HepG2 (cell line): ENCODE measurements around the gene MORC3. TPM values are rescaled to one million over a fixed set of nuclear protein-coding genes. Genes with fewer than 3 reads are reported as not detected.

ENCODE experiments used
- BHLHE40 ChIP-seq: IDR thresholded peaks from 2 replicates; pipeline ENCODE4 v1.6.1; 2011; ENCODE audit warnings: low read length, improper control_type of control experiment
- CSRNP1 ChIP-seq: sonication (generic); formaldehyde crosslinking; IDR thresholded peaks from 2 replicates; pipeline ENCODE4 v1.8.1; 2023; ENCODE audit warnings: mild to moderate bottlenecking, missing genetic modification reagents
- DRAP1 ChIP-seq: IDR thresholded peaks from 2 replicates; pipeline ENCODE4 v1.6.1; 2016; ENCODE audit warnings: missing genetic modification reagents, missing compliant biosample characterization
- ELF1 ChIP-seq: sonication (generic); formaldehyde crosslinking; IDR thresholded peaks from 2 replicates; pipeline ENCODE4 v1.4.0; 2020; ENCODE audit warnings: missing genetic modification reagents
- ERF ChIP-seq: IDR thresholded peaks from 2 replicates; pipeline ENCODE4 v1.6.1; 2018; ENCODE audit warnings: missing biosample characterization, missing genetic modification reagents
- KAT2B ChIP-seq: fragments of 150-350 bp; IDR thresholded peaks from 2 replicates; pipeline ENCODE4 v1.6.1; 2014; ENCODE audit warnings: low read depth, low read length, borderline replicate concordance
- KDM5B ChIP-seq: sonication (generic); formaldehyde crosslinking; IDR thresholded peaks from 2 replicates; pipeline ENCODE4 v1.4.0; 2020; ENCODE audit warnings: missing genetic modification reagents, mild to moderate bottlenecking, borderline replicate concordance
- MTA1 ChIP-seq: sonication (generic); formaldehyde crosslinking; IDR thresholded peaks from 2 replicates; pipeline ENCODE4 v1.4.0; 2020; ENCODE audit warnings: missing genetic modification reagents, mild to moderate bottlenecking, borderline replicate concordance
- MYC ChIP-seq: sonication (generic); formaldehyde crosslinking; IDR thresholded peaks from 2 replicates; pipeline ENCODE4 v1.9.0; 2021; ENCODE audit warnings: missing genetic modification reagents, borderline replicate concordance
- NFRKB ChIP-seq: fragments of 450-650 bp; IDR thresholded peaks from 2 replicates; pipeline ENCODE4 v1.6.1; 2017
- NR0B2 ChIP-seq: sonication (generic); formaldehyde crosslinking; IDR thresholded peaks from 2 replicates; pipeline ENCODE4 v1.4.0; 2020; ENCODE audit warnings: mild to moderate bottlenecking, missing genetic modification reagents
- RORA ChIP-seq: sonication (generic); formaldehyde crosslinking; IDR thresholded peaks from 2 replicates; pipeline ENCODE4 v1.5.0; 2020; ENCODE audit warnings: mild to moderate bottlenecking, missing genetic modification reagents, moderate library complexity
- SIX4 ChIP-seq: sonication (generic); formaldehyde crosslinking; IDR thresholded peaks from 2 replicates; pipeline ENCODE4 v1.4.0; 2020; ENCODE audit warnings: missing genetic modification reagents
- SP2 ChIP-seq: sonication (generic); formaldehyde crosslinking; IDR thresholded peaks from 2 replicates; pipeline ENCODE4 v1.5.1; 2020; ENCODE audit warnings: mild to moderate bottlenecking, missing genetic modification reagents
- SRY ChIP-seq: sonication (generic); formaldehyde crosslinking; IDR thresholded peaks from 2 replicates; pipeline ENCODE4 v1.8.0; 2022; ENCODE audit warnings: mild to moderate bottlenecking, missing genetic modification reagents
- YY1 ChIP-seq: IDR thresholded peaks from 2 replicates; pipeline ENCODE4 v1.6.1; 2011; ENCODE audit warnings: low read length, low read depth, moderate library complexity, mild to moderate bottlenecking; ENCODE audit not compliant: insufficient read depth, insufficient replicate concordance
- ZNF224 ChIP-seq: sonication (generic); formaldehyde crosslinking; IDR thresholded peaks from 2 replicates; pipeline ENCODE4 v1.5.0; 2020; ENCODE audit warnings: mild to moderate bottlenecking, missing genetic modification reagents
- ZNF30 ChIP-seq: sonication (generic); formaldehyde crosslinking; IDR thresholded peaks from 2 replicates; pipeline ENCODE4 v1.5.0; 2020; ENCODE audit warnings: mild to moderate bottlenecking, missing genetic modification reagents
- ZNF773 ChIP-seq: sonication (generic); formaldehyde crosslinking; IDR thresholded peaks from 2 replicates; pipeline ENCODE4 v1.4.0; 2020; ENCODE audit warnings: missing genetic modification reagents, borderline replicate concordance
- polyA plus RNA-seq, 8 experiments: library from polyadenylated mRNA; depleted of rRNA in 3 of 8; stranded (reverse) in 7 of 8; unstranded in 1 of 8; fragments of >200 nt; fragmentation: Illumina TruSeq in 4 of 8; extraction: Trizol in 4 of 8; gene quantifications; 2 replicates each; pipeline versions ENCODE4 v1.2.1 to v1.2.3, GENCODE V29; 2011 to 2016; ENCODE audit warnings: low read depth in 4 of 8, missing spikeins in 1 of 8, mixed read lengths in 1 of 8; ENCODE audit not compliant: insufficient read depth in 1 of 8
- total RNA-seq, 5 experiments: library from RNA; depleted of rRNA; stranded (reverse); fragments of >200 nt; fragmentation: Illumina TruSeq; extraction: Trizol; gene quantifications; 2 replicates each; pipeline ENCODE4 v1.2.3, GENCODE V29; 2016; ENCODE audit warnings: low read depth in 1 of 5
- TF ChIP-seq, protein P1 (sequence below): sonication (generic); formaldehyde crosslinking; IDR thresholded peaks from 2 replicates; pipeline ENCODE4 v1.8.1; 2022; ENCODE audit warnings: mild to moderate bottlenecking, missing genetic modification reagents
- TF ChIP-seq, protein P2 (sequence below): sonication (generic); formaldehyde crosslinking; IDR thresholded peaks from 2 replicates; pipeline ENCODE4 v1.5.0; 2020; ENCODE audit warnings: mild to moderate bottlenecking, missing genetic modification reagents
- TF ChIP-seq, protein P3 (sequence below): sonication (generic); formaldehyde crosslinking; IDR thresholded peaks from 2 replicates; pipeline ENCODE4 v1.8.1; 2023; ENCODE audit warnings: mild to moderate bottlenecking, missing genetic modification reagents

MORC3 gene
- total and polyA plus RNA-seq, 2 of the 13 experiments (the other 11 are each of a cell fraction or from before 2014, with no cell fraction given): 12.9 to 19.5 TPM

GRCh38 chr21:36320421-36321324, 676 bp downstream of the MORC3 start (continued):
- TF ChIP-seq, protein P1, sequence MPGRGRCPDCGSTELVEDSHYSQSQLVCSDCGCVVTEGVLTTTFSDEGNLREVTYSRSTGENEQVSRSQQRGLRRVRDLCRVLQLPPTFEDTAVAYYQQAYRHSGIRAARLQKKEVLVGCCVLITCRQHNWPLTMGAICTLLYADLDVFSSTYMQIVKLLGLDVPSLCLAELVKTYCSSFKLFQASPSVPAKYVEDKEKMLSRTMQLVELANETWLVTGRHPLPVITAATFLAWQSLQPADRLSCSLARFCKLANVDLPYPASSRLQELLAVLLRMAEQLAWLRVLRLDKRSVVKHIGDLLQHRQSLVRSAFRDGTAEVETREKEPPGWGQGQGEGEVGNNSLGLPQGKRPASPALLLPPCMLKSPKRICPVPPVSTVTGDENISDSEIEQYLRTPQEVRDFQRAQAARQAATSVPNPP (CRISPR knock-in tag): no peak
- TF ChIP-seq SP2 (no peak), SIX4 (no peak), BHLHE40 (no peak), KAT2B (no peak), CSRNP1 (CRISPR knock-in tag) (0 out of 2 replicates have a peak, but pooled peaks have one; percentile 53), KDM5B (CRISPR knock-in tag) (no peak), ELF1 (CRISPR knock-in tag) (peak; percentile 33; the same call in 1 of the 2 replicates), NFRKB (no peak), MTA1 (CRISPR knock-in tag) (no peak), ERF (CRISPR knock-in tag) (no peak), NR0B2 (CRISPR knock-in tag) (no peak), DRAP1 (no peak), ZNF773 (CRISPR knock-in tag) (no peak), RORA (CRISPR knock-in tag) (no peak), MYC (CRISPR knock-in tag) (no peak), SRY (CRISPR knock-in tag) (no peak), YY1 (no peak), ZNF30 (no peak), ZNF224 (CRISPR knock-in tag) (no peak)
- TF ChIP-seq, protein P2, sequence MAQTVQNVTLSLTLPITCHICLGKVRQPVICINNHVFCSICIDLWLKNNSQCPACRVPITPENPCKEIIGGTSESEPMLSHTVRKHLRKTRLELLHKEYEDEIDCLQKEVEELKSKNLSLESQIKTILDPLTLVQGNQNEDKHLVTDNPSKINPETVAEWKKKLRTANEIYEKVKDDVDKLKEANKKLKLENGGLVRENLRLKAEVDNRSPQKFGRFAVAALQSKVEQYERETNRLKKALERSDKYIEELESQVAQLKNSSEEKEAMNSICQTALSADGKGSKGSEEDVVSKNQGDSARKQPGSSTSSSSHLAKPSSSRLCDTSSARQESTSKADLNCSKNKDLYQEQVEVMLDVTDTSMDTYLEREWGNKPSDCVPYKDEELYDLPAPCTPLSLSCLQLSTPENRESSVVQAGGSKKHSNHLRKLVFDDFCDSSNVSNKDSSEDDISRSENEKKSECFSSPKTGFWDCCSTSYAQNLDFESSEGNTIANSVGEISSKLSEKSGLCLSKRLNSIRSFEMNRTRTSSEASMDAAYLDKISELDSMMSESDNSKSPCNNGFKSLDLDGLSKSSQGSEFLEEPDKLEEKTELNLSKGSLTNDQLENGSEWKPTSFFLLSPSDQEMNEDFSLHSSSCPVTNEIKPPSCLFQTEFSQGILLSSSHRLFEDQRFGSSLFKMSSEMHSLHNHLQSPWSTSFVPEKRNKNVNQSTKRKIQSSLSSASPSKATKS: no peak
- TF ChIP-seq, protein P3, sequence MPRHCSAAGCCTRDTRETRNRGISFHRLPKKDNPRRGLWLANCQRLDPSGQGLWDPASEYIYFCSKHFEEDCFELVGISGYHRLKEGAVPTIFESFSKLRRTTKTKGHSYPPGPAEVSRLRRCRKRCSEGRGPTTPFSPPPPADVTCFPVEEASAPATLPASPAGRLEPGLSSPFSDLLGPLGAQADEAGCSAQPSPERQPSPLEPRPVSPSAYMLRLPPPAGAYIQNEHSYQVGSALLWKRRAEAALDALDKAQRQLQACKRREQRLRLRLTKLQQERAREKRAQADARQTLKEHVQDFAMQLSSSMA (CRISPR knock-in tag): no peak
